Activated CD4-positive, CD25-positive, alpha-beta regulatory T cell treated with anti-CD3 and anti-CD28 coated beads, Interleukin-2, amount 50 U/mL, for 16 hours (primary cell): ENCODE measurements around the gene SLAMF9.

Experiments used
- DNase-seq: peaks from one replicate; pipeline ENCODE4 v3.0.0-alpha.2; 2020; ENCODE audit warnings: low read depth, low spot score

The SLAMF9 gene

DNA sequence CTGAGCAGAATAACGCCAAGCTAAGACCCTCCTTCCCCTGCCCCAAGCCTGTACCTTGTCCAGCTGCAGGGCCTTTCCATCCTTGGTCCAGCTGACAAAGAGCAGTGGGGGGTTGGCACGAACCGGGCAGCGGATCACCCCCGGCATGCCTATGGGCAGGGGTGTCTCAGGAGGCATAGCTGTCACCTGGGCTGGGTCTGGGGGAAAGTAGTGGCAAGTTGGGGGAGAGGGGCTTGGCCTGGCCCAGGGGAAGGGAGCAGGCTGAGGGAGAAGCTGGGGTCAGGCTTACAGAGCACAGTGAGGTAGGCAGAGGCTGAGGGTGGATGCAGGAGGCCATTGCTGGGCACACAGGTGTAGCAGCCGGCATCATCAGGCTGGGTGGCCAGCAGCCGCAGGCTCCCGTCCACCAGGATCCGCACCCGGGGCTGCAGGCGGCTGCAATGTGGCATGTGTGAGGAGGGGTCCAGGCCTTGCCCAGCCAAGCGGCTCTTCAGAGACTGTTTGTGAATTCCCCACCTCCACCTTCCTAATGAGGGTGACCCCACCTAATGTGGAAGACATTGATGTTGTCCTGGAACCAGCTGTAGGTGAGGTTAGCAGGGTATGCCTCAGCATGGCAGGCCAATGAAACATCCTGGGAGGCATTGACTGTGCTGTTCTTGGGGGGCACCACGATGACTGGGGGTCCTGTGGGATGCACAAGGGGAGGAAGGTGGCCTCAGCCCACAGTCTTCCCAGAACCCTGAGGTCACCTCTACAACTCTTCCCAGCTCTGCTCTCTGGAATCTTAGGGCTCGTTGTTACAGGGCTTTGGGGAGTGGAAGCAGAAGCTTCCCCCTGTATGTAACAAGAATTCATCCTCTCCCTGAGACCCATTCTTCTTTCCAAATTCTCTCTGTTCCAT is 19.6 kb downstream of the SLAMF9 start:
- no peak for DNase-seq

DNA sequence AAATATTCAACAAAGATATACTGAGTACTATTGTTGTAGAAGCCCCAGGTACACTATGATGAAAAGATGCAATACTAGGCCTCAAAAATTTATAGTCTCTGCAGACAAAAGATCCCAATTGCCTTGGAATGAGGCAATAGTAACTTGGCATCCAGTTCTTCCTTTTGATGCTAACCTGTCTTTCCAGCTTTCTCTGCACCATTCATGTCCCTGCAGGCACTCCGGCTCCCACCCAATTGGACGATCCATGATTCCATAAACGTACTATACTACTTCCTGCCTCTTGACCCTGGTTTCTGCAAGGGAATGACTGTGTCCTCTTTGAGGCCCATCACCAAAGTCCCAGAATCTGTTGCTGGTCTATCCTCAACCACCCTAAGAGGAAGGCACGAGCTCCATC is 20.7 kb downstream of the SLAMF9 start:
- DNase-seq: no peak

DNA sequence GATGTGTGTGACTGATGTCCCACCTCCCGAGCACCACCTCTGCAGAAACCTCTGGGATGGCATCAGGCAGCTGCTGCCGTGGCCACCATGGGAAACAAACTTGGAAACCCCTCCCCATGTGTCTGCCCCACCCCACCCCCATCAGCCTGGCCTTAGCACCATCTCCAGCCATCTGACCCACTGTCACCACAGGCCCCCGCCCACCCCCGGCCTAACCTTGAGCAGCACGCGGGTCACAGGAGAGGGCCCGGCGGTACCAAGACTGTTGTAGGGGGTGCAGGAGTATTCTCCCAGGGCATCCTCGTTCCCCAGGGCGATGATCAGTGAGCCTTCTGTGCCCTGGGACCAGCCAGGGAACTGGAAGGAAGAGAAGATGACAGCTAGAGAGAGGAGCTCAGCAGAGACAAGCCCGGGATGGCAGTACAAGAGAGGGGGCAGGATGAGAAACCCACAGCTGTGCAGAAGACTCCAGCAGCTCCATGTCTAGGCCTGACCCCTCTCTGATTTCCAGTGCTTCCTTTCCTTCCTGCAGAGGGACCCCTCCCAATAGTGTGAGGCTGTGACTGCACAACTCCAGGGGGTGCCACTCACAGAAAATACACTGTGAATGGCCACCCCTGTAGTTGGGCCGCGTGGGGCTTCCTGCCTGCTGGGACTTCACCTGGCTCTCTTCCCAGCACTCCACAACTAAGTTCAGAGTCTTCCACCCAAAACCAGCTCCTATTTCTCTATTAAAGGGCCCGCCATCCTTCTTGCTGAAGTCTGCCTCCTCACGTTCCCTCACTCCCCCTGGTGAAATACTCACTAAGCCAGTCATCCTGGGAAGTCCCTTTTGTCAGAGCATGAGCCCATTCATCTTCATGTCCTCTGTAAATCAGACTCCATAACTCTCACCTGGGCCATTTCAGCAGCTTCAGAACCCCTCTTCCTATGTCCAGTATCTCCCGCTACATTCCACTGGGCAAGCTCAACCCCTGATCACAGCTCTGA is 21.4 kb downstream of the SLAMF9 start:
- DNase-seq: no peak

DNA sequence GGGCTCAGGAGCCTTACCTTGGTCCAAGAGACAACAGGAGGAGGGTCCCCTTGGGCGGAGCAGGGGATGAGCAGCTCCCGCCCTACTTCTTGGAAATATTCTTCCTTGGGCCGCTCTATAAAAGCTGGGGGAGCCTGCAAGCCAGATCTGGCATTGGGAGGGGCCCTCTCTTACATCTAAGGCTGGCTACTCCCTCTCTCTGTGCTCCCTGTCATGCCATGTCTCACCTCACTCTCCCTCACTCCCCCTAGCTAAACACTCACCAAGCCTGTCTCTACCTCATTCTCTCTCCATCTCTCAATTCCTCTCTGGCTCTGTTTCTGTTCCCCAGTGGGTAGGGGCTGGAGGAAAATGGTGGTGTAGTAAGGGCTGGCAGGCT is 22.3 kb downstream of the SLAMF9 start:
- no peak for DNase-seq

DNA sequence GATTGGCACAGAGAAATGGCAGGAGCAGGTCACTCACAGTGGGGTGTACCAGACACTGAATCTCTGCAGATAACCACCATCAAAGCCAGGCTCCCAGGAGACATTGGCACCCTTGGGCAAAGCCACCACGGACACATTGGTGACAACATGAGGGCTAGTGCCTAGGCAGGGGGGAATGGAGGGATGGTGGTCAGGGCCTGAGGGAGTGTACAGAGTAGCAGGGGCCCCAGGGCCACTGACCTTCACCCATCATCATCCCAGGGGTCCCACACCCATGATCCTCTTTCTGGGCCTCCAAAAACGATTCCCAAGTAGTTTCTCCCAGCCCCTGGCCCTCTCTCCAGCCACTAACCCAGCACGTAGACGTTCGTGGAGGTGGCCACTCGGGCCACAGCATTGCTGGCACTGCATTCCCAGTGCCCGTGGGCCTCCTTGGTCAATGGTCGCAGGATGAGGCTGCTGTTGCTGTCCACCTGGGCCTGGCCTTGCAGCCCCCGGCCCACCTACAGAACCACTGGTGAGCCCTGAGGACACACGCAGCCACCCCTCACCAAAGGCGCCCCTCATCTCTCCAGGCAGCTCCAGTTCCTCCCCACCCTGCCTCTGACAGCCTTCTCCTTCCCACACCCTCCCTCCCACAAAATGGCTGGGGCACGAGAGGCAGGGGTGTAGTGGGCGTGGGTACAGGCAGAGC is 22.8 kb downstream of the SLAMF9 start:
- no peak for DNase-seq

DNA sequence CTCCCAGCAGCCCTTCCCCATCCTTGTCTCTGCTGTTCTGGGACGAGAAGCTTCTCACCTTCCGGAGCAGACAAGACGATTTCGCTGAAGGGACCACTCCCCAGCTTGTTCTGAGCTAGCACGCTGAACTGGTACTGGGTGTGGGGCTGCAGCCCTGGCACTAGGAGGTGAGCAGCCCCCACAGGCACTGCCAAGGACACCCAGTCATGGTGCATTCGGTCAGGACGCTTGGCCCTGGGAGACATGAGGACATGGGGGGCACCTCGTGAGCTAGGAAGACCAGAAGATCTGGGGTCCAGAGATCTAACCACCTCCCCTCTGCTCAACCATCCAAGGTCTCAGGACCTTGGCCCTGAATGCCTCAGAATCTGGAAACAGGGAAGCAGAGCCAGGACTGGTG is 23.4 kb downstream of the SLAMF9 start:
- DNase-seq: no peak

DNA sequence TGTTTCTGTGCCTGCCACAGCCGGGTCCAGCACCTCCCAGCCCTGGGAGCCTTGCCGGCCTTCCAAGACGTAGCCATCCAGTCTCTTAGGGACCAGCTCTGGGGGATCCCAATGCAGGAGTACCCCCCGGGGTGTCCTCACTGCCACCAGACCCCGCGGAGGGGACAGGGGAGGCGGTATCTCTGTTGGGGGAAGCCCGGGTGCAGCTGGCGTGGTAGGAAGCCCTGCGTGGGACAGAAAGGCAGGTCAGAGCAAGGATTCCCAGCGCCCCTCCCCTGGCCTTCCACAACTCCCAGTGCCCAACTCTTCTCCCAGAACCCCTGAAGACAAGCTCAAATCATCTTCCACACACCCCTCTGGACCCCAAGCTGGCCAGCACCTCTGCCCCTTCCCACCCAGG is 23.8 kb downstream of the SLAMF9 start:
- DNase-seq: no peak

DNA sequence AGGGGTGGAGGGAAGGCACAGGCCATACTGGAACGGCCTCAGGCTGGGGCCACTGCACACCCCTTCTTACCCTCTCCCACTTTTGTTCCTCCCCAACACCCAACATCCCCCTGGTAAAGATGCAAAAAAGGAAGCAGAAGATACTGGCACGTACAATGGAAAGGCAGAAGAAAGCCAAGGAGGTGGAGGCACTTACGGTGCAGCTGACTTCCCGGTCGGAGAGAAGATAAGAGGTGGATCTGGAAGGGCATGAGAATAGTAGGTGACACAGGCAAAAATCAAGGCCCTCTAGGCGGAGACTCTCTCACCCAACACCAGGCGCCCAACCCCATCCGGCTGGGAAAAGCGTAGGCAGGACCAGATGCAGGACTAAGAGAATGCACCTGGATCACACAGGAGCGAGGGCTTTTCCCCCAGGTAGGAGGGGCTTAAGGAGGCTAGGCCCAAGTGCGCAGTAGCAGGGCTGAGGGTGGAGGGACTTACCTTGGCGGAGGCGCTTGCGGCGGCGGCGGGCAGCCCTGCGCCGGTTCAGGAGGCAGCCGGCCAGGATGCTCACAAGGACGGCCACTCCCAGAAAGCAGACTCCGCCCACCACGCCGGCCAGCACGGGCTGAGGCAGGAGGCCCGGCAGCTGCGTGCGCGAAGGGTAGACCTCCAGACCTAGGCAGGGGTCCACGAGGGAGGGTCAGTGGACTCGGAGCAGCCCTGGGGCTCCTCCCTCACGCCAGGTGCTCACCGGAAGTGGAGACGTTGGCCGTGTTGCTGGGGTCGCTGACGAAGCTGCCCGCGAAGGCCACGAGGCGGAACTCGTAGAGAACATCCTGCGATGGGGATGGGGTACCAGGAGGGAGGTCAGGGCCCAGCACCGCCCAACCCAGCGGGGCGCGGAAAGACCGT is 24.6 kb downstream of the SLAMF9 start:
- no peak for DNase-seq

DNA sequence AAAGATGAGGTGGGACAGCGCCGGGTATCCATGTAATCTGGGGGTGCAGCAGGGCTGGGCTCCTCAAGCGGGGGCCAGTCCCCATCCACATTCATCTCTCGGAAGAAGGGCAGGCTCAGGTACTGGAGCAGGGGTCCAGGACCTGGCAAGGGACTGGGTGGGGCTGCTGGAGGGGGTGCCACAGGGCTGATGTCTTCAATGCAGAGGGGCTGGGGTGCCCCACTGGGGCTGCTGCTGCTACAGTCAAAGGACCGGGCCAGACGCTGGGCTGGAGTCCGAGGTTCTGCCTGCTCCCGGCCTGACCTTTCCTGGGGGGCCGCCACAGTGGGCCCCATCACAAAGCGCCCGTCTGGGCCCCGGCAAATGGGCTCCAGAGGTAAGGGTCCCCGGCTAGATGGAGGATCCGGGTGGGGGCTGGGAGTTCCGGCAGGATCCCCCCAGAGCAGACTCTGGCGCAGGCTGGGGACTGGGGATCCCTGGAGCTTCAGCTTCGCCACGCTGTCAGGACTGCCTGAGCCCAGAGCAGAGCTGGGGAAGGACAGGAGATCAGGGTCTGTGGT is 25.5 kb downstream of the SLAMF9 start:
- DNase-seq: no peak

DNA sequence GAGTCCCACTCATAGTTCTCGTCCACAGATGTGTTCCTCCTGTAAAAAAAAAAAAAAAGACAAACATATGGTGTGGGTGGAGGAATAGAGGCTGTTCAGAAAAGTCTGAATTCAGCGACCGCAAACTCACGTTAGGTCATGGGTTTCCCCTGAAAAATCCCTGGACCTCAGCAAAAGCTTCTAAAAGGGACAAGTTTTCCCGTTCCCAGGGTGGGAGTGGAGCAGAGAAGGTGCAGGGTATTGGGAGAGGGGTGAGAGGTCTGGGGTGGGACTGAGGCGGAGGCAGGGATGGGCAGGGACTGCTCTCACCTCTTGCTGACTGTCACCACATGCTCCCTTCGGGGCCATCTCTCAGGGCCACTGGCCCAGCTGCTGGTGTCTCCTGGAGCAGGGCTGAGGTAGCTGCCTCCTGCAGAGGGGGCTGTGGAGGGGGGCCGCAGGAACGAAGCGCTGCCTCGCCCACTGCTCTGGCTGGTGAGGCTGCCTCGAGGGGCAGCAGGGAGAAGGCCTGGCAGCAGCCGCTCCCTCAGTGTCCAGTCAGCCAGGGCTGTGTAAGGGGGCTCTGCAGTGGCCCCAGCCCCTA is 26.1 kb downstream of the SLAMF9 start:
- DNase-seq: no peak

DNA sequence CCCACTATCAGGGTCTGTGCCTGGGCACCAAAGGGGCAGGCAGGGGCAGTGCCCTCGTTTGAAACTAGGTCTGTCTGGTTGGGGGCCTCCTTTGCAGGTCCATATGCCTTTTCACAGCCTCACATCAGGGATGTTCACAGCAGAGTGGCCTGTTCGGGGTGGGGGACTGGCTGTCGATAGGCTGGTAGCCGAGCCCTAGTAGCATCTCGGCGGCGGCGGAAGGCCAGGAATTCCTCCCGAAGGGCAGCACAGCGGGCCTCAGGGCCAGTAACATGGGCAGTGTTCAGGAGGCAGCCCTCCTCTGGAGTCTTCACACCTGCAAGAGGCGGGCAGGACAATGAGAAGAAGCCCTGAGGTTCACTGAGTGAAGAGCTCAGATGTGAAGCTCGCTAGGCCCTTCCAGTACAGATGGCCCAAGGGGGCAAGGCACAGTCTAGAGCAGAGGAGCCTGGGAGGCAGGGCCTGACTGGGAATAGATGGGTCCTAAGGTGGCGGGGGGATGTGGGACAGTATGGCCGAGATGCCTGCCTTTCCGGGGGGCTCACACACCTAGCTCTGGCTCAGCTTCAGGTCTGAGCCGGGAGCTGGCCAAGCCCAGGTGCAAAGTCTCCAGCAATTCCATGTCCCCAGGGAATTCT is 26.7 kb downstream of the SLAMF9 start:
- no peak for DNase-seq

DNA sequence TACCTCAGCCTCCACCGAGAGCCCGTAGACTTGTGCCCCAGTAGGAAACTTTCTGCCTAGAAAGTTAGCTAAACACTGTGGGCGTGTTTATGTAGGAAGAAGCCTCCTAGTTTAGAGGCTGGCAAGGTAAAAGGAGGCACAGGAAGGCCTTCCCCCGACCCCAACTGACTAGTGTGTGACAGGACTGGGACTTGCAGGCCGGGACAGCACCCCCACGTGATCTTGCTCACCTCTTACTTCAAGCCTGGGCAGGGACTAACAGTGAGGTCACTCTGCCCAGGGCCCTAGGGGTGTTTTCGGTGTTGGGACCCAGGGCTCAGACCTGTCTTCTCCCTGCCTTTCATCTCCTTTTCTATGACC is 28.3 kb downstream of the SLAMF9 start:
- DNase-seq: no peak

DNA sequence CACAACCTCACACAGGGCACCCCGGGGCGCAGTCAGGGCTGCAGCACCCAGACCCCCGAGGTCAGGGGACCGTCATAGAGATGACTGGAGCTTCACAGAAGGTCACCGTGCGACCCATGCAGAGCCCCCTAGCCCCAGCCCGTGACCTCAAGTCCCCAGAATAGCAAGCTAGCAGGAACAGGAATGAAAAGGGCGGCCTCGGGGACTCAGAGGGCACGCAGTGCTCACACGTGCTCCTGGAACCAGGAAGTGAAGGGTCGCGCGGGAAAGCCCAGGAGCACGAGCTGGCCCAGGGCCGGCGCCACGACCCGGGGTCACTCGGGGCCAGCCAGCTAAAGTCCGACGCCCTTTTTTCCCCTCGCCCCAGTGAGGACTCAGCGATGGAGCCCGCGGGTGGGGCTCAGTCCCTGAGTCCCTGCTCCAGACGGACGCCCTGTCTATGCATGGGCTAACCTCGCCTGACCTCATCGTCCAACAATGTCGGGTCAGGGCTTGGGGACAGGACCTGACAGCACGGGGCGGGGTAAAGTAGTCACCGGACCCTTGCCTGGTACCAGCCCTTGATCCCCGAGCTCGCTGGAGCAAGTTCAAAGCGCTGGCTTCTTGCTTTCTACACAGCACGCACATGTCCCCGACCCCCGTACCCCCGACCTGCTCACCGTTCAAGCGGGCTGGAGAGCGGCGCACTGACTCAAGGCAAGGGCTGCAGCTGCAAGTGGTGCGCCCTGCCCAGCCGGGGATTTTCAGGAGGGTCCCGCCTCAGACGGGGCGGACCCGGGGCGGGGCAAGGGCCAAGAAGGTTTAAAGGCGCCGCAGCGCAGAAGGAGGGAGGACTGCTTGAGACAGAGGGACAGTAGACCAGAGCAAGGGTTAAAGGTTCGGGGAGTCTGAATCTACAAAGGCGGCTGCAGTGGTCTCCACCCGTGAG is 29.0 kb downstream of the SLAMF9 start, which contains the start of gene TAGLN2:
Gene TAGLN2, minus strand, starts transcription at position 717 of the 928 bp plus-strand sequence. CDS start 4,998 bp downstream, outside the sequence.
- peak; percentile 79 for DNase-seq

DNA sequence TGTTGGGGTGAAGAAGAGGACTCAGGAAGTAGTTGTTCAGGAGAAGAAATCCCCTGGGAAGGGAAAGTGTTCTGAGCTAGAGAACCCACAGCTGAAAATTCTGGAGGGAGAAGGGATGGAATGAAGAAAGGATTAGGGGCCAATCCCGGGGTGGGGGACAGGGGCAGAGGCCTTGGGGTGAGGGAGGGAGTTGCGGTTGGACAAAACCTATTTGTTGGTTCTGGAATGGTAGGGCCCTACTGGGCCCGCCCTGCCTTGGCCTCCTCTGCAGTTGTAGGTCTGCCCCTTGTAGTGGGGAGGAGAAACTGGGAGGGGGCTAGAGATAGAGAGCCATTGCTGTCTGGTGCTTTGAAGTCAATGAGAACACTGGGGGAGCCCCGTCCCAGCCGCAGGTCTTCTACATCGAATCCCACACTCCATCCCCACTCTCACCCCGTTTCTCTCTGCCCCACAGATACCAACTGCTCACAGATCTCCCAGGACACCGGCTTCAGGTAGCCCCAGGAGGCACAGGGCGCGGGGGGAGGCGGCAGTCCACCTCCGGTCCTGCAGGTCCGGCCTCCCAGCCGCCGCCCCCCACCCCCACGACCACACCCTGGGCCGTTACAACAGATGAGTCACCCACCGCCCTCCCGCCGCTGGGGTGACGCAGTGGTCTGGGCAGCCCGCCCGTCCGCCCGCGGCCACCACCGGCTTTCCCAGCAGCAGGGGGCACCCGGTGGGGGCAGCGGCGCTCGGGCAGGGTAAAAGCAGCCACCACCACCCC is 29.8 kb downstream of the SLAMF9 start:
- DNase-seq: no peak

DNA sequence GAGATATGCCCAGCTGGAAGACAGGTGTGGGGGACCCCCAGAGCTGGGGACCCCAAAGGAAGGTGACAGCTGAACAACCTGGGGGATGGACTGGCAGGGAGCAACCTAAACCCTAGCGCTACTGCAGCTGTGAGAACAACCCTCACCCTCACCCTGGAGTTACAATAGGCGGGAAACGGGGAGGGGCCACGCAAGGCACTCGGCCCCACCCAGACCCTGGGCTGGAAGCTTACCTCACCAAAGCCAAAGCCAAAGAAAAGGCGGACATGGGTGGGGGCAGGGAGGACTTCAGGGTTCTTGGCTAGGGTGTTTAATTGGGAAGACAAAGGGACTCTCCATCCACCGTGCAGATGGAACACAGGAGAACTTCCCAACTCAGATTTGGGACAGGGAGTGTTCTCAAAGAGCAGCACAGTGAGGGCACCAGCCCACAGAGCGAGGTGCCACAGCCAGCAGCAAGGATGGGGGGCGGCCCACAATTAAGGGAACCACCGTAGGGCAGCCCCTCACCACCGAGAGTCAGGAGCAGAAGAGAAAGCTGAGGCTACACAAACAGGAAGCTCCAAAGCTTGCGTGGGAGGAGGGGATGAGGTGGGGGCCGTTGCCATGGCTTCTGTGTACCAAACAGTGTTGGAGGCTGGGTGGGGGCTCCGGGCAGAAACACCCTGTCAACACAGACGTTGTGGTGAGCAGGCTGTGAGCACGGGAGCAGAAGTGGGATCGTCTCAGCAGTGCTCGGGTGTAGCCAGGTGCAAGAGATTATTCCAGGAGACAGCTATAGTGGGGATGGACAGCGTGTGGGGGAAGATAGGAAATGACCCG is 30.6 kb downstream of the SLAMF9 start:
- DNase-seq: peak; percentile 73

DNA sequence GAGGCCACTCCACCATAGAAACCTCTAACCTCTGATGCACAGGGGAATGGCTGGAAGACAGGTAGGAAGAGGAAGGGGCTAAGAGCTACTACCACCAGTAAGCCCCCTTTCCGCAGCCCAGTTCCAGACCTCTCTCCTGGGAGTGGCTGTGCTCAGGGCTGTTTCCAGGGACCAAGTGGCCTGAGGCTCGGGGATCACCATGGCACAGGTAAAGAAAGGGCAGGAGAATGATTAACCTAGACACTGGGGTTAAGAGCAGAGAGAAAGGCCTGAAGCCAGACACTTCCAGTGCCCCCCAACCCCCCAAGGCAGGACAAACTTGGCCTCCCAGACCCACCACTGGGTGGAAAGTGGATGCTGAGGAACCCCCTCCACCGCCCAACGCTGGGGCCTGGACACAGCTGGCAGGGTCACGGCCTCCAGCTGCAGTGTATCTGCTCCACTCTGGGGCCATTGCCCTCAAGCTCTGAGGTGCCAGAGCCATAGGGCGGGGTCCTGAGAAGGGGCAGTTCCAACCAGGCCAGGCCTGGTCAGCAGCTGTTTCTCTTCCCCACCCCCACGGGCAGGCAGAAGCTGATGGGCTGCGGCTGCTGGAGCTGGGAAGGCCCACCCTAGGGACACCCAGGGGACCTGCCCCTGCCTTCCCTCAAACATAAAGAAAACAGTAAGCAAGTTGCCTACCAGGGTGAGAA is 31.4 kb downstream of the SLAMF9 start:
- no peak for DNase-seq
